ENCODE measurements around the gene PTPRS.
A peak's percentile ranks its signal among the peaks of the same experiment; 100 is the strongest.

PTPRS gene

GRCh38 chr19:5308451-5309437 lies 31.9 kb downstream of the PTPRS start:
- peak; percentile 55 for DNase-seq (ENCODE audit: low spot score)

- no peak for DNase-seq (ENCODE audit: low spot score)
Measured at GRCh38 chr19:5307655-5308054, 33.0 kb downstream of the PTPRS start.

GRCh38 chr19:5305163-5305562 lies 35.4 kb downstream of the PTPRS start:
- no peak for DNase-seq (ENCODE audit: low spot score)

GRCh38 chr19:5304486-5304885 lies 36.1 kb downstream of the PTPRS start:
- no peak for DNase-seq (ENCODE audit: low spot score)

- DNase-seq (ENCODE audit: low spot score): no peak
Measured at GRCh38 chr19:5303208-5303607, 37.4 kb downstream of the PTPRS start.

- DNase-seq (ENCODE audit: low spot score): no peak
Measured at GRCh38 chr19:5302396-5302795, 38.2 kb downstream of the PTPRS start.

- no peak for DNase-seq (ENCODE audit: low spot score)
Measured at GRCh38 chr19:5299137-5299536, 41.5 kb downstream of the PTPRS start.

- DNase-seq (ENCODE audit: low spot score): no peak
Measured at GRCh38 chr19:5298471-5298901, 42.1 kb downstream of the PTPRS start.

- DNase-seq (ENCODE audit: low spot score): no peak
Measured at GRCh38 chr19:5297272-5297669, 43.3 kb downstream of the PTPRS start.

- no peak for DNase-seq (ENCODE audit: low spot score)
Measured at GRCh38 chr19:5296457-5297271, 43.9 kb downstream of the PTPRS start.

- DNase-seq (ENCODE audit: low spot score): no peak
Measured at GRCh38 chr19:5296021-5296420, 44.6 kb downstream of the PTPRS start.

- no peak for DNase-seq (ENCODE audit: low spot score)
Measured at GRCh38 chr19:5294403-5295160, 46.0 kb downstream of the PTPRS start.

- no peak for DNase-seq (ENCODE audit: low spot score)
Measured at GRCh38 chr19:5293612-5294378, 46.8 kb downstream of the PTPRS start.

GRCh38 chr19:5292822-5293611 lies 47.6 kb downstream of the PTPRS start:
- DNase-seq (ENCODE audit: low spot score): no peak

GRCh38 chr19:5292453-5292821 lies 48.2 kb downstream of the PTPRS start:
- no peak for DNase-seq (ENCODE audit: low spot score)

GRCh38 chr19:5291588-5292193 lies 48.9 kb downstream of the PTPRS start:
- DNase-seq (ENCODE audit: low spot score): no peak
